ENCODE measurements around the gene SOCS6.

DNA sequence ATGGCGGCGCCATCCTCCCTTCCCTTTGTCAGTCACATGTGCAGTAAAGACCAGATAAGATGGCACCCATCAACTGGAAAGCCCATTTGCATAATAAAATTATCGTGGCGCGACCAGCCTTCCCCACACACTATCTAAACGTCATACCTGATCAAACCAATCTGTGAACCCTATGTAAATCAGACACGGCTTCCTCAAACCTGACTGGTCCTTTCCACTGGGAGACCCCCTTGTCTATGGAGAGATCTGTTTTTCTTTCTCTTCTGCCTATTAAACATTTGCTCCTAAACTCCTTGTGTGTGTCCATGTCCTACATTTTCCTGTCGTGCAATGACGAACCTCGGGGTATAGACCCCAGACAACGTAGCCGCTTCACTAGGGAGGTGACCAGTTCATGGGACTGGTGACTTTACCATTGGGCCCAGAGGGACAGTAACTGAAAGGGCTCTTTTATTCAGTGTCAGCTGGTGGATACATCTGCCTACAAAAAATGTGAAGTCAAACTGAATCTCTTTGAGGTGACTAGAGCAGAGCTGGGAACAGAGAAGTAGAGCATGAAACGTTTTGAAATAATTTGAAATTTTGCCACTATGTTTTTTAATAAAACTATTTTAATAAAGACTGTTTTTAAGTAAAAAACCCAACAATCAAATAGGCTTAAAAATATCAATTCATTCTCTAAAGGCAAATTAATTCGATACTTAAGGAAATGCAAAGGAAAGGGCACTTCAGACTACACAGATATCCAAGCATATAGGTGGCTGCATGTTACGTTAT, 87.5 kb downstream of the SOCS6 start:
- TF ChIP-seq EZH2 (IDR thresholded peaks at IDR 0.05; ENCODE audit: borderline replicate concordance, low read length), result no peak
- TF ChIP-seq, protein P1, sequence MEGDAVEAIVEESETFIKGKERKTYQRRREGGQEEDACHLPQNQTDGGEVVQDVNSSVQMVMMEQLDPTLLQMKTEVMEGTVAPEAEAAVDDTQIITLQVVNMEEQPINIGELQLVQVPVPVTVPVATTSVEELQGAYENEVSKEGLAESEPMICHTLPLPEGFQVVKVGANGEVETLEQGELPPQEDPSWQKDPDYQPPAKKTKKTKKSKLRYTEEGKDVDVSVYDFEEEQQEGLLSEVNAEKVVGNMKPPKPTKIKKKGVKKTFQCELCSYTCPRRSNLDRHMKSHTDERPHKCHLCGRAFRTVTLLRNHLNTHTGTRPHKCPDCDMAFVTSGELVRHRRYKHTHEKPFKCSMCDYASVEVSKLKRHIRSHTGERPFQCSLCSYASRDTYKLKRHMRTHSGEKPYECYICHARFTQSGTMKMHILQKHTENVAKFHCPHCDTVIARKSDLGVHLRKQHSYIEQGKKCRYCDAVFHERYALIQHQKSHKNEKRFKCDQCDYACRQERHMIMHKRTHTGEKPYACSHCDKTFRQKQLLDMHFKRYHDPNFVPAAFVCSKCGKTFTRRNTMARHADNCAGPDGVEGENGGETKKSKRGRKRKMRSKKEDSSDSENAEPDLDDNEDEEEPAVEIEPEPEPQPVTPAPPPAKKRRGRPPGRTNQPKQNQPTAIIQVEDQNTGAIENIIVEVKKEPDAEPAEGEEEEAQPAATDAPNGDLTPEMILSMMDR (conservative IDR thresholded peaks at IDR 0.05 in 1 of 2, IDR thresholded peaks at IDR 0.05 in 1 of 2; ENCODE audit: extremely low read depth in 1 of 2, insufficient read depth in 1 of 2, low read depth in 1 of 2, low read length in 2 of 2), result no peak
